ENCODE measurements around the gene NPHP4. TPM values are rescaled to one million over a fixed set of nuclear protein-coding genes. Genes with fewer than 3 reads are reported as not detected.

NPHP4 gene
- polyA plus RNA-seq, 1 donor (not counting 4 experiments of a cell fraction or from before 2014, with no cell fraction given), result 3.7 TPM

GRCh38 chr1:5911157-5911556, 81.1 kb downstream of the NPHP4 start:
- DNase-seq (ENCODE audit: low read depth, low spot score), result no peak
- Histone ChIP-seq H3K36me3 (ENCODE audit: control insufficient read depth in 2 of 2, extremely low read depth in 1 of 2, insufficient read depth in 2 of 2, low read length in 2 of 2) (peaks cover 0 to 2% of the 10 kb centered on the region in 2 experiments), H3K9me3 (ENCODE audit: control insufficient read depth, low read depth, low read length) (no peaks in the 10 kb centered on the region), H3K27me3 (ENCODE audit: control insufficient read depth, extremely low read depth, insufficient read depth, low read length) (no peaks in the 10 kb centered on the region), H3K4me3 (ENCODE audit: control insufficient read depth in 2 of 3, extremely low read depth in 1 of 3, insufficient read depth in 2 of 3, low read depth in 1 of 3, low read length in 3 of 3) (no peak overlapping the region), H3K9ac (ENCODE audit: control insufficient read depth, extremely low read depth, insufficient read depth, low read length) (no peak overlapping the region), H3K4me2 (ENCODE audit: control insufficient read depth, extremely low read depth, insufficient read depth, low read depth, low read length) (no peak overlapping the region), H3K79me2 (ENCODE audit: control insufficient read depth, insufficient read depth, low read length) (no peaks in the 10 kb centered on the region), H2AFZ (ENCODE audit: control insufficient read depth, low read length) (no peak overlapping the region), H3K9me1 (ENCODE audit: control insufficient read depth, extremely low read depth, insufficient read depth, low read length) (no peaks in the 10 kb centered on the region), H3K27ac (ENCODE audit: control insufficient read depth, insufficient read depth, low read length) (no peak overlapping the region), H4K20me1 (ENCODE audit: control insufficient read depth, extremely low read depth, insufficient read depth, low read length) (no peaks in the 10 kb centered on the region), H3K4me1 (ENCODE audit: control insufficient read depth, extremely low read depth, insufficient read depth, low read length) (no peaks in the 10 kb centered on the region)
- dilution Hi-C loops (cut with MboI; ENCODE audit: extremely low pct_ligation_motif_present, low sequenced_read_pairs), result no loop called here
- no peak for FAIRE-seq
- TF ChIP-seq EZH2 (IDR thresholded peaks at IDR 0.05; ENCODE audit: low read length), result no peak
- no peak for TF ChIP-seq CTCF (optimal IDR thresholded peaks at IDR 0.05 in 1 of 3, IDR thresholded peaks at IDR 0.05 in 1 of 3, conservative IDR thresholded peaks at IDR 0.05 in 1 of 3; ENCODE audit: extremely low read depth in 1 of 3, insufficient read depth in 2 of 3, low read length in 3 of 3)

GRCh38 chr1:5910666-5911065, 81.6 kb downstream of the NPHP4 start:
- no peak for TF ChIP-seq CTCF (optimal IDR thresholded peaks at IDR 0.05 in 1 of 3, IDR thresholded peaks at IDR 0.05 in 1 of 3, conservative IDR thresholded peaks at IDR 0.05 in 1 of 3; ENCODE audit: extremely low read depth in 1 of 3, insufficient read depth in 2 of 3, low read length in 3 of 3)
- TF ChIP-seq EZH2 (IDR thresholded peaks at IDR 0.05; ENCODE audit: low read length), result no peak
- H3K36me3 ChIP-seq (ENCODE audit: control insufficient read depth in 2 of 2, extremely low read depth in 1 of 2, insufficient read depth in 2 of 2, low read length in 2 of 2), result peaks cover 0 to 2% of the 10 kb centered on the region in 2 experiments
- no peak overlapping the region for H3K27ac ChIP-seq (ENCODE audit: control insufficient read depth, insufficient read depth, low read length)
- H3K4me1 ChIP-seq (ENCODE audit: control insufficient read depth, extremely low read depth, insufficient read depth, low read length), result no peaks in the 10 kb centered on the region
- no peak overlapping the region for H3K4me2 ChIP-seq (ENCODE audit: control insufficient read depth, extremely low read depth, insufficient read depth, low read depth, low read length)
- dilution Hi-C loops (cut with MboI; ENCODE audit: extremely low pct_ligation_motif_present, low sequenced_read_pairs), result no loop called here
- FAIRE-seq, result no peak
- H3K27me3 ChIP-seq (ENCODE audit: control insufficient read depth, extremely low read depth, insufficient read depth, low read length), result no peaks in the 10 kb centered on the region
- no peak overlapping the region for H3K4me3 ChIP-seq (ENCODE audit: control insufficient read depth in 2 of 3, extremely low read depth in 1 of 3, insufficient read depth in 2 of 3, low read depth in 1 of 3, low read length in 3 of 3)
- no peaks in the 10 kb centered on the region for H3K9me1 ChIP-seq (ENCODE audit: control insufficient read depth, extremely low read depth, insufficient read depth, low read length)
- no peaks in the 10 kb centered on the region for H3K9me3 ChIP-seq (ENCODE audit: control insufficient read depth, low read depth, low read length)
- H3K79me2 ChIP-seq (ENCODE audit: control insufficient read depth, insufficient read depth, low read length), result no peaks in the 10 kb centered on the region
- no peaks in the 10 kb centered on the region for H4K20me1 ChIP-seq (ENCODE audit: control insufficient read depth, extremely low read depth, insufficient read depth, low read length)
- DNase-seq (ENCODE audit: low read depth, low spot score), result no peak
- no peak overlapping the region for H2AFZ ChIP-seq (ENCODE audit: control insufficient read depth, low read length)
- H3K9ac ChIP-seq (ENCODE audit: control insufficient read depth, extremely low read depth, insufficient read depth, low read length), result no peak overlapping the region
